Measurements from ENCODE around the gene AHCY.

The AHCY gene

DNA sequence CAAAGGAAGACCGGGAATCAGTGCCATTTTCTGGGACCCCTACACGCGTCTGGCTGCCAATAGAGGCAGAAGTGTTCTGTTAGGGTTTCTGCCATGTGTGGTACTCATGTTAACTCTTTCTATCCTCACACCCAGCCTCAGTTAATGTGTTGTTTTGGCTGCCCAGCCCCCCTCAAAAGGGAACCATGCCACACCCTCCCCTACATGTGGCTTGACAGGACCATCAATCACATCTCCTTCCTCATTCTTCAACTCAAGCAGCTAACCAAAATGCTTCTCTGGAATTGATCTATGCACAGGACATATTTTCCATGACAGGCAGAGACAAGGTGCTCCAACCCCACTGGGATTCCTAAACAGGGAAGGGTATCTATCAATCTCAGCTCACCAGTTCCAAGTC lies 22.0 kb downstream of the AHCY start:
- H3K4me3 ChIP-seq (ENCODE audit: low read length): no peak overlapping the region
- no peak overlapping the region for H3K9ac ChIP-seq (ENCODE audit: low read length)
- H3K27ac ChIP-seq (ENCODE audit: low read length): no peak overlapping the region
- no peaks in the 10 kb centered on the region for H3K27me3 ChIP-seq (ENCODE audit: low read depth, low read length)
- no peak for TF ChIP-seq EZH2phosphoT487 (IDR thresholded peaks at IDR 0.05; ENCODE audit: low read depth)
- TF ChIP-seq CTCF (IDR thresholded peaks at IDR 0.05; ENCODE audit: low read depth, low read length): no peak
- no peaks in the 10 kb centered on the region for H4K20me1 ChIP-seq (ENCODE audit: insufficient read depth, low read length)
- no peaks in the 10 kb centered on the region for H3K79me2 ChIP-seq (ENCODE audit: low read length)
- no peaks in the 10 kb centered on the region for H3K4me1 ChIP-seq (ENCODE audit: low read length)
- H3K36me3 ChIP-seq (replicated peaks; ENCODE audit: low read depth, low read length): peaks cover 74% of the 10 kb centered on the region
- H3K4me2 ChIP-seq (ENCODE audit: low read length): no peak overlapping the region
- H3K9me3 ChIP-seq (ENCODE audit: insufficient read depth, low read length): no peaks in the 10 kb centered on the region
- no peak overlapping the region for H2AFZ ChIP-seq (ENCODE audit: low read depth, low read length)

- Histone ChIP-seq H3K4me2 (ENCODE audit: low read length) (no peak overlapping the region), H3K27me3 (ENCODE audit: low read depth, low read length) (no peaks in the 10 kb centered on the region), H3K4me1 (ENCODE audit: low read length) (peaks cover 18% of the 10 kb centered on the region), H3K9ac (ENCODE audit: low read length) (no peak overlapping the region), H3K79me2 (ENCODE audit: low read length) (no peaks in the 10 kb centered on the region), H3K27ac (ENCODE audit: low read length) (no peak overlapping the region), H3K9me3 (ENCODE audit: insufficient read depth, low read length) (no peaks in the 10 kb centered on the region), H3K36me3 (replicated peaks; ENCODE audit: low read depth, low read length) (peaks cover 49% of the 10 kb centered on the region), H2AFZ (ENCODE audit: low read depth, low read length) (no peak overlapping the region), H3K4me3 (ENCODE audit: low read length) (no peak overlapping the region), H4K20me1 (ENCODE audit: insufficient read depth, low read length) (no peaks in the 10 kb centered on the region)
- TF ChIP-seq EZH2phosphoT487 (IDR thresholded peaks at IDR 0.05; ENCODE audit: low read depth): no peak
- no peak for TF ChIP-seq CTCF (IDR thresholded peaks at IDR 0.05; ENCODE audit: low read depth, low read length)
Measured at GRCh38 chr20:34274694-34275093, 28.5 kb downstream of the AHCY start.

DNA sequence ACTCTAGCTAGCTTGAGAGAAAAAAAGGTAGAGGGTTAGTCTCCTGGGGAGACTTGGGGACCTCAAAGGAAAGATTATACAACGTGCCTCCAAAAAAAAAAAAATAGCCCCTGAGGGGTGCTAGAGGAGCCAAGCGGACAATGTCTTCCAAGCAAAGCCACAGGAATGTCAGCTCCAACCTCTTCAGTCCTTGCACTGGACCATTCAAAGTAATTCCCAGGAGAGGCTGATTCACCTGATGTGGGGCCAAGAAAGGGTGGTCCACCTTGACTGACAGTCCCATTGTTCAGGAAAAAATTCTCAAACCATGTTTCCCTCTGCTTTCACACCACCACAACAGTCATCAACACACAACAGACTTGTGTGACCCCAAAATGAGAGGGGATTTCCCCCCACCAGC lies 31.2 kb downstream of the AHCY start:
- no peak overlapping the region for H3K9ac ChIP-seq (ENCODE audit: low read length)
- H3K36me3 ChIP-seq (replicated peaks; ENCODE audit: low read depth, low read length): peaks cover 42% of the 10 kb centered on the region
- no peak overlapping the region for H2AFZ ChIP-seq (ENCODE audit: low read depth, low read length)
- no peak overlapping the region for H3K4me3 ChIP-seq (ENCODE audit: low read length)
- no peak overlapping the region for H3K4me2 ChIP-seq (ENCODE audit: low read length)
- TF ChIP-seq EZH2phosphoT487 (IDR thresholded peaks at IDR 0.05; ENCODE audit: low read depth): no peak
- TF ChIP-seq CTCF (IDR thresholded peaks at IDR 0.05; ENCODE audit: low read depth, low read length): no peak
- no peaks in the 10 kb centered on the region for H4K20me1 ChIP-seq (ENCODE audit: insufficient read depth, low read length)
- H3K27me3 ChIP-seq (ENCODE audit: low read depth, low read length): no peaks in the 10 kb centered on the region
- no peak overlapping the region for H3K27ac ChIP-seq (ENCODE audit: low read length)
- H3K4me1 ChIP-seq (ENCODE audit: low read length): peaks cover 18% of the 10 kb centered on the region
- H3K9me3 ChIP-seq (ENCODE audit: insufficient read depth, low read length): no peaks in the 10 kb centered on the region
- H3K79me2 ChIP-seq (ENCODE audit: low read length): no peaks in the 10 kb centered on the region

DNA sequence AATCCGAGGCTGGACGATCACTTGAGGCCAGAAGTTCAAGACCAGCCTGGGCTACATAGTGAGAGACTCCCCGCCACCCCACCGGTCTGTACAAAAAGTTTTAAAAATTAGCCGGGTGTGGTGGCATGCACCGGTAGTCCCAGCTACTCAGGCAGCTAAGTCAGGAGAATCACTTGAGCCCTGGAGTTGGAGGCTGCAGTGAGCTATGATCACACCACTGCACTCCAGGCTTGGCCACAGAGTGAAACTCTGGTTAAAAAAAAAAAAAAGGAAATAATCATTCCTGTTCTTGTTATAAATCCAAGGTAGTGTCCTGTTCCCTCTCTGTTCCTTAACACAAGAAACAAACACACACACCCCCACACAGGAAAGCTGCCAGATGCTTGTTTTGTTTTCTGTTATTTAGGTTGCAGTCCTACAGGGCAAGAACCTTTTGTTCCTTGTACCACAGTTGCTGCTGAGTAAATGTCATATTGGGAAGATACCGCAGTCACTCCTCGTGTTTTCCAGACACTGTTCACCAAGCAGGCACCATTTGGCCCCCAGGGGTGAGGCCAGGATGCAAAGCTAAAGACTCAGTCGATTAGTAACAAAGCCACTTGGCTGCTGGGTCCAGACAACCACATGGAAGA lies 33.0 kb downstream of the AHCY start:
- TF ChIP-seq CTCF (IDR thresholded peaks at IDR 0.05; ENCODE audit: low read depth, low read length) (no peak), EZH2phosphoT487 (IDR thresholded peaks at IDR 0.05; ENCODE audit: low read depth) (no peak)
- H3K9me3 ChIP-seq (ENCODE audit: insufficient read depth, low read length): no peaks in the 10 kb centered on the region
- H3K4me2 ChIP-seq (ENCODE audit: low read length): no peak overlapping the region
- H3K27ac ChIP-seq (ENCODE audit: low read length): no peak overlapping the region
- no peak overlapping the region for H3K4me3 ChIP-seq (ENCODE audit: low read length)
- H4K20me1 ChIP-seq (ENCODE audit: insufficient read depth, low read length): no peaks in the 10 kb centered on the region
- no peak overlapping the region for H3K9ac ChIP-seq (ENCODE audit: low read length)
- peaks cover 28% of the 10 kb centered on the region for H3K36me3 ChIP-seq (replicated peaks; ENCODE audit: low read depth, low read length)
- no peak overlapping the region for H2AFZ ChIP-seq (ENCODE audit: low read depth, low read length)
- H3K4me1 ChIP-seq (ENCODE audit: low read length): peaks cover 18% of the 10 kb centered on the region
- no peaks in the 10 kb centered on the region for H3K27me3 ChIP-seq (ENCODE audit: low read depth, low read length)
- no peaks in the 10 kb centered on the region for H3K79me2 ChIP-seq (ENCODE audit: low read length)
